Pulmonary artery endothelial cell (primary cell): Measurements from ENCODE around the gene IL16. TPM values are rescaled to one million over a fixed set of nuclear protein-coding genes. Genes with fewer than 3 reads are reported as not detected.
A peak's percentile ranks its signal among the peaks of the same experiment; 100 is the strongest.

ENCODE experiments used
- DNase-seq: peaks from one replicate; pipeline ENCODE4 v3.0.0-alpha.2; 2011; ENCODE audit warnings: low read depth, low spot score
- total RNA-seq: library from RNA; depleted of rRNA; stranded (reverse); fragments of >200 nt; gene quantifications from 2 replicates; pipeline ENCODE4 v1.2.3, GENCODE V29; 2014

IL16 gene
- total RNA-seq, 1 donor from 2014 or later, result 0.20 TPM

DNA sequence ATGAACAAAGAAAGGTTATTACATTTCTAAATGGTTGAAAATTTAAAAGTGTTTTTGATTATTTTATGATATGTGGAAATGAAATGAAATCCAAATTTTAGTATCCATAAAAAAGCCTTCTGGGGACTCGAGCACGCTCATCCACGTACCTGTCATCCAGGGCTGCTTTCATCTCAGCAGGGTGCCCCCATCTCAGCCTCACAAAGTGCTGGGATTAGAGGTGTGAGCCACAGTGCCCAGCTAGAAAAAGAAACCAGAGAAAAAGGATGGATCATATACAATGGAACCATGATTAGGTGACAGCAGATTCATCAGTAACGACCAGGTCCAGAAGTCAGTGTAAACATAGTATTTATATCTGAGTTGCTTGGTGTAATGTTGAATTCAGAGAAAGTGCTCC lies 77.6 kb downstream of the IL16 start:
- no peak for DNase-seq

DNA sequence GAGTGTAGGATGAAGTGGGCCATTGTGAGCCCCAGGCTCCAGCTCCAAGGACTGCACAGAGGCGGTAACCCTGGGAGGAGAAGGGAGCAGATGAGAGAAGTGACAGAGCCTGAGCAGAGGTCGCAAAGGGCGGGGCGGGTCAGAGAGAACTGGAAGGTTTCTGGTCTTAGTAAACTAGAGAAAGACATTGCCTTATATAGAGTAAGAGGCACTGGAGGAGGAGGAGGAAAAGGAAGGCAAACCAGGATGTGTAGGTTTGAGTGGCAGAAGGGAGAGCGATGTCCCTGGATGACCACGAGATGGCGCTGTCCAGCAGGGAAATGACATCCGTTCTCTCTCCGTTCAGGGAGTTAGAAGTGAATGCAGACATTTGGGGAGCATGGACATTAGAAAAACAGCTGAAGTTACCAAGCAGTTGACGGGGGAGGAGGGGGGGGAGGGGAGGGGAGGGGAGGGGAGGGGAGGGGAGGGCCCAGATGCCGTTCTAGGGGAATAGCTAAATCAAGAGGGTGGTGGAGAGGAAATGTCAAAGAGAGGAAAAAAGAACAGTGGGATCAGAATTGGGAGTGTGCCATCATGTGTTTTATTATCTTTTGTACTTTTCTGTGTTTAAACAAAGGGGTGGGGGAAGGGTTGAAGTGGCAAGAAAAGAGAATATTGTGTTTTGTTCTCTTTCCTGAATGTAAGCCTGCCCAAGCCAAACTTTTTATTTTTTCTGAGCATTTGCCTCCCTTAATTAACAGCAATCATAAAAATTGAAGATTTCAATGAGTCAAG lies 78.4 kb downstream of the IL16 start:
- peak; percentile 43 for DNase-seq

DNA sequence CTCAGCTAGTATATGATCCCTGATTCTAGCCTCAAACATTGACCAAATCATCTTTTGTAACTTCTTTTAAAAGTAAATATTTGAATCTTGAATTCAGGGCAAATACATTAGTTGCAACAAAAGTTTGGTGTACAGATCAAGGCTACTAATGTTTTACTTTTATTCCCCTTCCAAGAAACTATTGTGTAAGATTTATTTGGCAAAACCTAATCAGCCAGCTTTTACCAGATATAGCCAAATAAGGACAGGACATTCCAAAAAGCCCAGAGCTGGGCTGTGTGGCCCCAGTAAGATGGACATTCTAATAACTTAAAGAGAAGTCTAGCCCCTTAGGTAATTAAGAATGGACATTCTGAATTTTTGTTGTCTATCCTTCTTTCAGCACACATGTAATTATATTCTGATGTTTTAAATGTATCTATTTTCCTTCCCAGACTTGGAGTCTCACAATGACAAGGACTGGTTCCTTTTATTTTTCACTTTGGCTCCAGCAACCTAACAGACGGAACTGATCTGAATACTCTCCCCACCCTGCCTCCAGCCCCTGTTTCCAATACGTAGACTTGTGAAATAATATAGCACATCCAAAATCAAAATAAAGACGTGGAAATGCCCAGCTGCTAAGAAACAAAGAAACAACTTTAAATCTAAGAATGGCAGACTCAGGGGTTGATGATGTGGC lies 79.2 kb downstream of the IL16 start:
- no peak for DNase-seq

DNA sequence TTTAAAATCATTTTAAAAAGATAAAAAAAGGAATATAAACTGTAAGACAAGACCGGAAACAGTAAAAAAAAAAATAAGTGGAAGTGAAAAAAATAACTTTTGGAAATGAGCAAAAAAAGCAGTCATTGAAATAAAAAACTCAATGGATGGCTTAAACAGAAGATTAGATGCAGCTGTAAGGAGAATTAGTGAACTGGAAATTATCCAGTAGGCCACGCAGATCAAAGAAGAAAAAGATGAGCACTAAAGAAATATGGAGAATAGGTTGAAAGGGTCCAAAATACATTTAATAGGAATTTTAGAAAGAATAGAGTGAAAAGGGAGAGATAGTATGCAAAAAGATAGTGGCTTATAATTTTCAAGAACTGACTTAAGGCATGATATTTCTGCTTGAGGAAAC lies 80.3 kb downstream of the IL16 start:
- no peak for DNase-seq

DNA sequence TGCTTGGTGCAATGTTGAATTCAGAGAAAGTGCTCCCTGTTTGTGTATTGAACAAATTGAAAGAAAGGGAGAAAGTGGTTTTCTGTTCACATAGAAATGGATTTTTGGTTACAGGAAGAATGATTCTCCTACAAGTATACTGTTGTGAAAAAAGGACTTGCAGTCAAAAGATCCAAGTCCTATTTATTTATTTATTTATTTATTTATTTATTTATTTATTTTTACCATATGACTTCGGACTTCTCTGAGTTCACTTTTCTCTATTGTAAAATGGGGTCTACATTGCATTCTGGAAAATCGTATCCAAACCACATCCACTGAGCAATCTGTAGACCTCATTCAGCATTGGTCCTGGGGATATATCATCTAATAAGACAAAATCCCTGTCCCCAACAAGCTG lies 81.2 kb downstream of the IL16 start:
- no peak for DNase-seq

DNA sequence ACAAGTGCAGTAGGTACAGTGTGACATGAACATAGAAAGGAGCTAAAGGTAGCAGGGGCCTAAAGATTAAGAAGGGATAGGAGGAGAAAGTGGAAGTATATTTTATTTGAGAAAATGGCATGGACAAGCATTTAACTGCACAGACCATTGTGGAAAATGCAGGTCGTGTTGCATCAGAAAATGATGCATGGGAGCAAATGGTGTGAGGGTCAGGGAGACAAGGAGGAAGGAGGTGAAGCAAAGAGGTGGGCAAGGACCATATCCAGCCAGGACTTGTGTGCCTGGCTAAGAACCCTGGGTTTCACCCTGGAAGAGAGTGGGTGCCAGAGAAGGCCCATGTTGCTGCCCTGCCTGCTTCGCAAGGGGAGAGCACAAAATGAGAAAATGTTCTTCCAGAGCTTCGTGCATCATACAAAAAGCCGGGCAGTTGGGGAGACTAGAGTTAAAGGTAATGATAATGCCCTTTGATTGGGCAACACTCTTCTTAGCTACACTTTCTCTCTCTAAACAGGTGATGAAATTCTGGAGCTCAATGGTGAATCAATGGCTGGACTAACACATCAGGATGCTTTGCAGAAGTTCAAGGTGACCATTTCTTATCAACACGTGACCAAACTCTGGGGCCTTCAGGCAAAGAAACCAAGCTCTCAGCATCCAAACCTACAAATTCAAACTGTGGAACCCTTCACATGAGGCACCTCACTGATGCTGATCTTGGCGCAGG lies 81.8 kb downstream of the IL16 start:
- DNase-seq, result no peak

DNA sequence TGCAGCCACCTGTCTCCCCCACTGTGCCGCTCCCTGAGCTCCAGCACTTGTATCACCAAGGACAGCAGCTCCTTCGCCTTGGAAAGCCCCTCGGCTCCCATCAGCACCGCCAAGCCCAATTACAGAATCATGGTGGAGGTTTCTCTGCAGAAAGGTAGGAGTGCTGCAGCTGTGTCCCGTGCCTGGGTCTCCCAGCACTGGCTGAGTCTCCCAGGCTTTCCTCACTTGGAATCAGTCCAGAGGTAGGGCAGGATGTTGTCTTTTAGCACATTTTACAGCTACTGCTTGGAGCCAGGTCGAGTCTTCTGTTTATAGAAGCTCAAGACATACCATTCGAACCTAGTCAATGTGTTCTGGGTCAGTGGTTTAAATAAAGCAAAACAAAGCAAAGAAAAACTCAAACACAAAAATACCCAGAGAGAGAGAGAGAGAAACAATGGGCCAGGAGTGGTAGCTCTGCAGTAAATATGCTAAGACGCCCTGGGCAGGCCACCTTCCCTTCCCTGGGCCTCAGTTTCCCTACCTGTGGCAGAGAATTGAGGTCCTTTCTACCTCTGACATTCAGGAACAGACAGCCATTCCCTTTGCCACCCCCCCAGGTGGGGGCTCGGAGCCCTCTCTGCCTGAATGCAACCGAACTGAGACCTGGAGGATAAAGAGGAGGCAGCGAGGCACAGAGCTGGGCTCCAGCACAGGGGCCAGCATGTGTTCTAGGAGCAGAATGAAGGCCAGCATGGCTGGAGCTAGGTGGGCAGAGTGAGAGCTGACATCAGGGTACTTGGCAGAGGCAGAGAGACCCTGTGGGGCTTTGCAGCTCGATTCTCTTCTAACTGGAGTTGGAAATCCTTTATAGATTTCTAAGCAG lies 83.2 kb downstream of the IL16 start:
- DNase-seq, result no peak

DNA sequence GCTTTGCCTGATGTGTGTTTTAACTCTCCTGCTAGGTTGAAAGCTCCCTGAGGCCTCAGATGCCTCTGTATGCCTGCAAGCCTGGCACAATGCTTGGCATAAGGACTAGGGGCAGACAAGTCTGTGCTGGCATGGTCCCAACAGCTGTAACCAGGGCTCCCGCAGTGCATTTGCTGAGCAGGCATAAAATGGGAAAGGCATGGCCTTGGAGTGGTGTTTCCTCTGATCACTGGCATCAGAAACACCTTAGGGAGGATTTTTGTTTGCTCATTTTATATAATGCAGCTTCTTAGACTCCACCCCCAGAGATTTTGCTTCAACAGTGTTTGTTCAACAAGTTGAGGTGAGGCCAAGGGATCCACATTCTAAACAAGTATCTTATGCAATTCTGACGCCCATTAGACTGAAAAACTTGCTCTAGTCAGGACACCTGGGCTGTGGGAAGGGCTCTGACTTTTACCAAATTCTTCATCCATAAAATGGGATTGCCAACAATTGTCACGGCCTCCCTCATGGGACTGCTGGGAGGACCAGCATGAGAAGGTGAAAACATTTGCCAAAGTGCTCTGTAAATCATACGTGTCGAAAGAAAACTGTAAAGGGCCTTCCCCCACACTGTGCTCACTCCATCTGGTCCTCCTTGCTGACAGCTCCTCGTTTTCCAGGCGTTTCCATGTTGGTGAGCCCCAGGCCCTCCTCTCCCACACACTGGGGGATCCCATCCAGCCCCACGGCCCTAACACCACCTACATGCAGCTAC lies 84.2 kb downstream of the IL16 start:
- DNase-seq, result no peak

DNA sequence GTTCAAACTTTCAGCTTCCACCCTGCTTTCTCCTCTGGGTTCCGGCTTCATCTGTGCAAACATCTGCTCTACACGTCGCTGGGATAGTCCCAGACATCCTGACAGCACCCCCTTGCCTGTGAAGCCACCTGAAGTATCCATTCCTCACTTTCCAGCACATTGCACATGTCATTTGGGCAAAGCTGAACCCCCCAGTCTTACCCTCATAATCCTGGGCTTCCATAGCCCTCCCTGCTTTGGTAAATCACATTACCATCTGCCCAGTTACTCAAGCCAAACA lies 84.7 kb downstream of the IL16 start:
- no peak for DNase-seq

DNA sequence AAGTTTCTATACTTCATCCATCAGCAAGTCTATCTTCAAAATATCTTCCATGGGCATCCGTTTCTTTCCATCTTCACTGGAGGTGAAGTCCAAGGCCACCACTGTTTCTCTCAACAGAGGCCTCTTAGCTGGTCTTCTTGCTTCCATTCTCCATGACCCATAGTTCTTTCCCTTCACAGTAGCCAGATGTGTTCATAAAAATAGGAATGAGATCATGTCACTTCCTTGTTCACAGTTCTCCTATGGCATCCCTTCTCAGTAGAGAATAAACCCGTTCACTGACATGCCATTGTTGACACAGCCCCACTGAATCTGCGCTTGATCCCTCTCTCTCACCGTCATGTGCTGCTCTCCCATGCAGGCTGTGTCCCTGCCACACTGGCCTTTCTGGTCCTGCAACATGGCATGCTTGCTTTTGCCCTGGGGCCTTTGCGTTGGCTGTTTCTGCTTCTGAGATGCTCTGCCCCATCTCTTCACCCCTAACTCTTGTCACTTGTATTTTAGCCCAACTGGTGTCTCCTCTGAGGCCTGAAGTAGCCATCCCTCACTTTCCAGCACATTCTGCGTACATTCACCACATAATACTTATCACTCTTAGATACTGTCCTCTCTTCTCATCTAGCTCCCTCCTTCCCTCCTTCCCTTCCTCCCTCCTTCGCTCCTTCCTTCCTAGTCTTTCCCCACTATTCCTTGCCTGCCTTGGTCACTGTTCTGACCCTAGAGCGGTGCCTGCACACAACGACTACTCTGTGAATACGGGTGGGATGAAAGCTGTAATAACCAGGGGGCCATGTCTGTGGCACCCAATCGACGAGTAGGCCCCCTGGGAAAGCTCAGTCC lies 85.3 kb downstream of the IL16 start:
- DNase-seq, result no peak

DNA sequence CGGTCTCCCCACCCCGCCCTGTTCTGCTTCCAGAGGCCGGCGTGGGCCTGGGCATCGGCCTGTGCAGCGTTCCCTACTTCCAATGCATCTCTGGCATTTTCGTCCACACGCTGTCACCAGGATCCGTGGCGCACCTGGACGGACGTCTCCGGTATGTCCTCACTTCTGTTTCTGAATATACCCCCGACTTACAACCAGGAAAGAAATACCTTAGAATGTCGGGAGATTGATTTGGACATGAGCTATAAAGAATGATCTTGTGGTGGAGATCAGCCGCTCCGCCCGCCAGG lies 85.9 kb downstream of the IL16 start:
- no peak for DNase-seq

DNA sequence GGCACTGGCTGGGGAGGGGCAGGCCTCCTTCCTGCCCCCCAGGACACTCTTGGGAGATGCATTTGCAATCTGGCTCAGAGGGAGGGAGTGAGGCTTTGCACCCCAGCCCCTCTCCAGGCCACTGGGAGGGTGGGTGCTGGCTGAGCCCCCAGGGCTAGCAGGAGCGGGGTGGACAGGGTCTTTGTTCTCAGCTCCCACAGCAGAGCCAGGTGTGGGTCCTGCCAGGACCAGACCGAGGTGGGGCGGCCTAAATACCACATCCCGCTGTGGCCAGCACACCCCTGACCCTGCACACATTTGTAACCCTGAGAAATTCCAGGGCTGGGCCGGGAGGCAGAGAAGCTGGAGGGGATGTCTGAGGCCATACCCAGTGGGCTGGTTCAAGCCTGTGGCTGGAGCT lies 86.2 kb downstream of the IL16 start:
- no peak for DNase-seq

DNA sequence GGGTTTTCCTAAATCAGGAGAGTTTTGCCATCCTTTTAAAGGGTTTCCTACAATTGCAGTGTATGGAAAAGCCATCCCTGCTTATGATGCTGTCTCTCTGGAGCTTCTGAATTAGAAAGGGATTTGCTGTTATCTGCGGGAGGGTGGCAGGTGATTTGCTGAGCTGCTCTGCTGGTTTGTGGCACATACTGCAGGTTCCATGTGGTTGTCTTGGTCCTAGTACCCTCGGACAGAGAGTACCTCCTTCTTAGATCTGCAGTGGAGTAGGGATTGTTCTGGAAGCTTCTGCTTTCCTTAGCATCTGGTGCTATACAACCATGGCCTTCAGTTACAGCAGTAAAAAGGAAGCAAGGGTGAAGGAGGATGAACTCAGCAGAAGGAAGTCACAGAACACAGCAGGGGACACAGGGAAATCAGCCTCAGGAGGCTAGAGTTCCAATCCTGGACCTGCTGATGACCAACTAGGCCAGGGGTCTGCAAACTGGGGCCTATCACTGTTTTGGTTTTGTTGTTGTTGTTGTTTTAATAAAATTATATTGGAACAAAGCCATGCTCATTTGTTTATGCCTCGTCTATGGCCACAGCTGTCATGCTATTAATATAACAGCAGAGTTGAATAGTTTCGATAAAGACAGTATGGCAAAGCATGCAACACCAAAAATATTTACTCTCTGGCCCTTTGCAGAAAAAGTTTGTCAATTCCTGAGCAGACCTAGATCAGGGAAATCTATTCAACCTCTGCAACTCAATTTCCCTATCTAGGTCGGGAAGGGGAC lies 87.8 kb downstream of the IL16 start:
- DNase-seq, result no peak

DNA sequence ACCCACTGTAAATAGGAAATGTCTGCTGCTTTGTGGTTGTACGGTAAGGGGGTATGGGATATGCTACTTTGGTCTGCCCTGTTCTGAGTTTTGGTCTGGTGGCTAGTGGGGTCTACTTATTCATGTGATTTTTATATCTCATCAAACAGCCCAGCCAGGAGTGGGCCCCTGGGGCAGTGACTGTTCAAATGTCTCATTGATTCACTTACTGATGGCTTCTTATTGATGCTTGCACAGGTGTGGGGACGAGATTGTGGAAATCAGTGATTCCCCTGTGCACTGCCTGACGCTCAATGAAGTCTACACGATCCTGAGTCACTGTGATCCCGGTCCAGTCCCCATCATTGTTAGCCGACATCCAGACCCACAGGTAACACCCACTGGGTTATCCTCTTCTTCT lies 88.8 kb downstream of the IL16 start:
- DNase-seq, result no peak

DNA sequence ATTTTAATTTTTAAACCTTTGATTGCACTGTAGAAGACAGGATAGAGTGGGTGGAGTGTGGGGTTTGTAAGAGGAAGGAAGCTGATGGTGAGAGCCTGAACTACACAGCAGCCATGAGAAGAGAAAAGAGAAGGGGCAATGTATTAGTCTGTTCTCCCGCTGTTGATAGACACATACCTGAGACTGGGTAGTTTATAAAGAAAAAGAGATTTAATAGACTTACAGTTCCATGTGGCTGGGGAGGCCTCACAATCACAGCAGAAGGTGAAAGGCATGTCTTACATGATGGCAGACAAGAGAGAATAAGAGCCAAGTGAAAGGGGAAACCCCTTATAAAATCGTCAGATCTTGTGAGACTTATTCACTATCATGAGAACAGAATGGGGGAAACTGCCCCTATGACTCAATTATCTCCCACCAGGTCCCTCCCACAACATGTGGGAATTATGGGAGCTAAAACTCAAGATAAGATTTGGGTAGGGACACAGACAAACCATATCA lies 90.0 kb downstream of the IL16 start:
- no peak for DNase-seq

DNA sequence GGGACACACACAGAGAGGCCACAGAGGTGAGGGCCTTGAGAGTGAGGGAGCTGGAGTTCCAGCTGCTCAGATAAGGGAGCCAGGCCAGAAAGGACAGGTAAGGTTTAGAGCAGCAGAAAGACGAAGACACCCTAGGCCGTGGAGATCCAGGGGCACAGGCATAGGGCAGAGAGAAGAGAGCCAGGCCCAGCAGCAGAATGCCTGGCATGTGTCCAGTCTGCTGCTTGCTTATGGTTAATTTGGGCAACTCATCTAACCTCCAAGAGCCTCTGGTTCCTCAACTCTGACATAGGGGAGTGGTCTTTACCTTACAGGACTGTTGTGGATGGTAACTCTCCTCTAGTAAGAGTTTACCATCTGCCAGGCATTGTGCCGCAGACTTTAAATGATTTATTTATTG lies 91.4 kb downstream of the IL16 start:
- DNase-seq, result no peak

DNA sequence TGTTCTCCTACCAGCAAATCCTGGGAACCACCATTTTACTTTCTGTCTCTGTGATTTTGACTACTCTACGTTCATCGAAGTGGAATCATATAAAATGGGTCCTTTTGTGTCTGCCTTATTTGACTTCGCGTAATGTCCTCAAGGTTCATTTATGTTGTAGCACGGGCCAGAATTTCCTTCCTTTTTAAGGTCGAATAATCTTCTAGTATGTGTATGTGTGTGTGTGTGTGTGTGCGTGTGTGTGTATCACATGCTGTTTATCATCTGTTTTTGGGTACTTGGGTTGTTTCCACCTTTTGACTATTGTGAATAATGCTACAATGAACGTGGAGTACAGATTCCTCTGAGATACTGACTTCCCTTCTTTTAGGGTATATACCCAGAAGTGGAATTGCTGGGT lies 91.9 kb downstream of the IL16 start:
- DNase-seq, result no peak

DNA sequence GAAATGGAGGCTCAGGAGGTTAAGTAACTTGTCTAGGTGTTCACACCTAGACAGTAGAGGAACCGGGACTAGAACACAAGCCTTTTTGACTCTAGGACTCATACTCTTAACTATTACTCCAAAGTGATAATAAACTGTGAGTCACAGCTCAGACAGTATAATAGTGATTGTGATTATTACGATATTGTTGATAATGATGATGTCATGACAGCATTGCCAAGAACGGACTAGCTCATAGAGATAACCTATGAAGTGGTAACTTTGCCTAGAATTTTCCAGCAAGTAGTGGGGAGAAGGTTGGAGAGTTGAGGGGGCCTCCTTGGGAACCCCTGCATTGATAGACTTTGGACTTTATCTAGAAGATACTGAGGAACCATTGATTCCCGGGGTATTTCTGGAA lies 93.2 kb downstream of the IL16 start:
- DNase-seq, result no peak

DNA sequence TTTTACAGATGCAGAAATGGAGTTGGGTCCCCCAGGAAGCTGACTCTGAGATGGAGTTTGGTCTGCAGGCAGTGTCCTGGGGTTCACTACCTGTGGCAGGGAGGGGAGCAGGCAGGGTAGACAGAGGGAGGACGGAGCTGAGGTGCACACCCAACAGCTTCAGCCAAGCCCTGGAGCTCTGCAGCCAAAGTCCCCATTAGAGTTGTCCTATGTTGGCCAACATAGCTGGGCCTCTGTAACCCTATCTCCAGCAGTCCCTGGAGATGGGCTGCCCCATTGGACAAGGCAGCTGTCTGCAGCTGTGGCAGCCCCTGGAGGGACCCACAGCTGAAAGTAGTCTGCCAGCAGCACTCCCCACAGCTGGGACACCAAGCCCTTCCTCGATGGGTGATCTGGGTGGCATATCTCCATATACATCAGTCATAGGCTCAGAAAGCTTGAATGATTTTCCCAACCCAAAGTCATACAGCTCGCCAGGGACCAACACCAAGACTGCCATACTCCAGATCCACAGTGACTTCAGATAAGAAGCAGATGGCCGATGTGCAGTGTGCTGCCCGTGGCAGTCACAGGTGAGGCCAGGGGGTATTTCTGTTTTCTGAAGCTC lies 95.3 kb downstream of the IL16 start:
- DNase-seq, result no peak
